GM12872 (cell line): Measurements from ENCODE around the gene ADAP2.

ENCODE experiments used
- CTCF ChIP-seq: IDR thresholded peaks from 3 replicates; pipeline ENCODE4 v1.5.1; 2011; ENCODE audit warnings: low read depth, mild to moderate bottlenecking, low read length, moderate library complexity; ENCODE audit not compliant: insufficient read depth

Gene ADAP2

GRCh38 chr17:30992551-30992950, 70.8 kb downstream of the ADAP2 start:
- no peak for TF ChIP-seq CTCF

- no peak for TF ChIP-seq CTCF
These were observed 73.6 kb downstream of the ADAP2 start for GRCh38 chr17:30995347-30995746.

- TF ChIP-seq CTCF, result no peak
These were observed 74.7 kb downstream of the ADAP2 start for GRCh38 chr17:30996486-30996885.

- TF ChIP-seq CTCF, result no peak
These were observed 75.5 kb downstream of the ADAP2 start for GRCh38 chr17:30997270-30997669.

- no peak for TF ChIP-seq CTCF
These were observed 76.1 kb downstream of the ADAP2 start for GRCh38 chr17:30997842-30998241.

- TF ChIP-seq CTCF, result no peak
These were observed 80.3 kb downstream of the ADAP2 start for GRCh38 chr17:31002047-31002446.

GRCh38 chr17:31003225-31003866, 81.6 kb downstream of the ADAP2 start:
- TF ChIP-seq CTCF, result no peak

GRCh38 chr17:31004160-31004559, 82.4 kb downstream of the ADAP2 start:
- TF ChIP-seq CTCF, result no peak
